H1 (cell line): ENCODE data around the gene HDAC9. TPM values are rescaled to one million over a fixed set of nuclear protein-coding genes. Genes with fewer than 3 reads are reported as not detected.

Experiments
- CEBPB ChIP-seq: IDR thresholded peaks from 2 replicates; pipeline ENCODE4 v1.6.1; 2012; ENCODE audit warnings: low read depth, low read length
- CHD7 ChIP-seq: fragments of 300-600 bp; sonication (generic); IDR thresholded peaks from 2 replicates; pipeline ENCODE4 v1.7.1; 2012; ENCODE audit warnings: low read length, moderate library complexity, mild to moderate bottlenecking, inconsistent platforms; ENCODE audit not compliant: insufficient replicate concordance
- CREB1 ChIP-seq: IDR thresholded peaks from 2 replicates; pipeline ENCODE4 v1.6.1; 2012; ENCODE audit warnings: inconsistent platforms
- CTBP2 ChIP-seq: IDR thresholded peaks from 2 replicates; pipeline ENCODE4 v1.7.0; 2011; ENCODE audit warnings: borderline replicate concordance, mild to moderate bottlenecking, moderate library complexity, mixed read lengths, low read length; ENCODE audit not compliant: insufficient read depth, insufficient read length
- KDM5A ChIP-seq: fragments of 200-600 bp; IDR thresholded peaks from 2 replicates; pipeline ENCODE4 v1.7.1; 2012; ENCODE audit warnings: mild to moderate bottlenecking, low read length, inconsistent platforms, mixed read lengths
- NANOG ChIP-seq: IDR thresholded peaks from 2 replicates; pipeline ENCODE4 v1.6.1; 2011; ENCODE audit warnings: low read length, low read depth, mild to moderate bottlenecking, inconsistent platforms; ENCODE audit not compliant: insufficient read depth, poor library complexity, severe bottlenecking
- POU5F1 ChIP-seq: IDR thresholded peaks from 2 replicates; pipeline ENCODE4 v1.6.1; 2011; ENCODE audit warnings: low read depth, mild to moderate bottlenecking, low read length, moderate library complexity
- RBBP5 ChIP-seq: IDR thresholded peaks from 2 replicates; pipeline ENCODE4 v1.7.1; 2012; ENCODE audit warnings: low read depth, mild to moderate bottlenecking, inconsistent platforms, low read length, moderate library complexity, borderline replicate concordance
- RXRA ChIP-seq: IDR thresholded peaks from 2 replicates; pipeline ENCODE4 v1.6.1; 2011; ENCODE audit warnings: low read depth, mild to moderate bottlenecking, low read length, moderate library complexity; ENCODE audit not compliant: insufficient read depth
- SAP30 ChIP-seq: fragments of 300-600 bp; sonication (generic); IDR thresholded peaks from 2 replicates; pipeline ENCODE4 v1.7.1; 2012; ENCODE audit warnings: low read length, moderate library complexity, mild to moderate bottlenecking, inconsistent platforms; ENCODE audit not compliant: insufficient read depth, insufficient replicate concordance
- polyA plus RNA-seq, 7 experiments: library from polyadenylated mRNA; depleted of rRNA in 3 of 7; stranded (reverse) in 5 of 7; unstranded in 2 of 7; fragments of >200 nt in 5 of 7; fragments of 200-250 nt in 2 of 7; gene quantifications; 1 replicate in 5 of 7; 2 replicates in 1 of 7; 4 replicates in 1 of 7; pipeline versions ENCODE4 v1.2.1 to v1.2.3, GENCODE V29; 2011 to 2013; ENCODE audit warnings: missing spikeins in 2 of 7, mixed read lengths in 2 of 7
- total RNA-seq: library from RNA; stranded (reverse); fragmentation: NEBNext Ultra II Directional; extraction: Animal tissue kit (Norgen Biotek cat#: 25700); gene quantifications from 2 replicates; pipeline ENCODE4 v1.2.1, GENCODE V29; 2021

HDAC9 gene
- total and polyA plus RNA-seq, 2 of the 8 experiments (the other 6 are each of a cell fraction or from before 2014, with no cell fraction given), result 9.5 to 13.1 TPM

GRCh38 chr7:18771834-18772566 lies 276.5 kb downstream of the HDAC9 start (continued):
- TF ChIP-seq CHD7 (no peak), RXRA (no peak), NANOG (no peak), SAP30 (no peak), CTBP2 (no peak), POU5F1 (no peak), RBBP5 (no peak), CEBPB (no peak), CREB1 (no peak), KDM5A (no peak)
- TF ChIP-seq, all 59 proteins: peak for 0
